Measurements from ENCODE around the gene RALGAPA1. TPM values are rescaled to one million over a fixed set of nuclear protein-coding genes. Genes with fewer than 3 reads are reported as not detected.

RALGAPA1 gene
- total RNA-seq, 1 donor from 2014 or later: 31.1 TPM

- Histone ChIP-seq H3K4me3 (ENCODE audit: low read depth, low read length) (no peak overlapping the region), H3K36me3 (ENCODE audit: control insufficient read depth, insufficient read depth, low read length) (no peaks in the 10 kb centered on the region), H3K27me3 (ENCODE audit: control insufficient read depth, insufficient read depth, low read length) (no peaks in the 10 kb centered on the region)
- DNase-seq (ENCODE audit: low read depth): no peak
- TF ChIP-seq, protein P1, sequence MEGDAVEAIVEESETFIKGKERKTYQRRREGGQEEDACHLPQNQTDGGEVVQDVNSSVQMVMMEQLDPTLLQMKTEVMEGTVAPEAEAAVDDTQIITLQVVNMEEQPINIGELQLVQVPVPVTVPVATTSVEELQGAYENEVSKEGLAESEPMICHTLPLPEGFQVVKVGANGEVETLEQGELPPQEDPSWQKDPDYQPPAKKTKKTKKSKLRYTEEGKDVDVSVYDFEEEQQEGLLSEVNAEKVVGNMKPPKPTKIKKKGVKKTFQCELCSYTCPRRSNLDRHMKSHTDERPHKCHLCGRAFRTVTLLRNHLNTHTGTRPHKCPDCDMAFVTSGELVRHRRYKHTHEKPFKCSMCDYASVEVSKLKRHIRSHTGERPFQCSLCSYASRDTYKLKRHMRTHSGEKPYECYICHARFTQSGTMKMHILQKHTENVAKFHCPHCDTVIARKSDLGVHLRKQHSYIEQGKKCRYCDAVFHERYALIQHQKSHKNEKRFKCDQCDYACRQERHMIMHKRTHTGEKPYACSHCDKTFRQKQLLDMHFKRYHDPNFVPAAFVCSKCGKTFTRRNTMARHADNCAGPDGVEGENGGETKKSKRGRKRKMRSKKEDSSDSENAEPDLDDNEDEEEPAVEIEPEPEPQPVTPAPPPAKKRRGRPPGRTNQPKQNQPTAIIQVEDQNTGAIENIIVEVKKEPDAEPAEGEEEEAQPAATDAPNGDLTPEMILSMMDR (IDR thresholded peaks at IDR 0.05; ENCODE audit: insufficient read depth, low read length, poor library complexity, severe bottlenecking): no peak
Measured at GRCh38 chr14:35509846-35510245, 299.2 kb downstream of the RALGAPA1 start.

DNA sequence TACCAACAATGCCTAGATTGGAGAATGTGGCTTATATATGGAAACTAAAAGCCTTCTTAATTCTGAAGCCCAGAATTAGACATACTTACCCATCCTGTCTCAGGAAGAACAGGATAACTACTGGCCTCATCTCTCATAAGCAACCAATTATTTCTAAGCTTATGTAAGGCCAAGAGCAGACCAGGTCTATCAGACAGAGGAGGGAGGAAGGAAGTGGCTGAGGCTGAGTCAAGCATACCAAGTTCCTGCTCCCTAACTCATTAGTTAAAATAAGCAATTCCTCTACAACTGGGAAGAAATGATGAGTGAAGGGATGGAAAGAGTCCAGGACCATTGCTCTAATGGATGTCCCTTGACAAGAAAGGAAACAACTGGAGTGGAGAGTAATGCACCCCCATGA, 302.2 kb downstream of the RALGAPA1 start:
- TF ChIP-seq, protein P1 (IDR thresholded peaks at IDR 0.05; ENCODE audit: insufficient read depth, low read length, poor library complexity, severe bottlenecking): no peak
- Histone ChIP-seq H3K36me3 (ENCODE audit: control insufficient read depth, insufficient read depth, low read length) (no peaks in the 10 kb centered on the region), H3K4me3 (ENCODE audit: low read depth, low read length) (no peak overlapping the region), H3K27me3 (ENCODE audit: control insufficient read depth, insufficient read depth, low read length) (no peaks in the 10 kb centered on the region)
- no peak for DNase-seq (ENCODE audit: low read depth)

DNA sequence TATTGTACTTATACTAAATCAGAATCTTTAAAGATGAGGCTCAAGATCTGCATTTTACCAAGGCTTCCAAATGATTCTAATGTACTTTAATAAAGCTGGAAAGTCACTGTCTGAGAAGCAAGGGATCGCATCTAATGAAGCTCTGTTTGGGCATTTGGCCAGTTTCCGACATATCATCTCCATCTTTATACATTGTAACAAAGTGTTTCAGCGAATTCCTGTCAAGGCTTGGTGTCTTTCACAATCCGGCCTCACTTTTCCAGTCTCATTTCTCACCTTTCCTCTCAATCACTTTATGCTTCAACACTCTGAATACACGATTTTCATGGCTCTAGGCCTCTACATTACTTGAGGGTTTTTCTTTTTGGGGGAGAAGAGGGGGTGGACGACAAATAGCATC, 302.6 kb downstream of the RALGAPA1 start:
- Histone ChIP-seq H3K27me3 (ENCODE audit: control insufficient read depth, insufficient read depth, low read length) (no peaks in the 10 kb centered on the region), H3K4me3 (ENCODE audit: low read depth, low read length) (no peak overlapping the region), H3K36me3 (ENCODE audit: control insufficient read depth, insufficient read depth, low read length) (no peaks in the 10 kb centered on the region)
- no peak for DNase-seq (ENCODE audit: low read depth)
- TF ChIP-seq, protein P1 (IDR thresholded peaks at IDR 0.05; ENCODE audit: insufficient read depth, low read length, poor library complexity, severe bottlenecking): no peak

GRCh38 chr14:35504260-35504659, 304.8 kb downstream of the RALGAPA1 start:
- H3K4me3 ChIP-seq (ENCODE audit: low read depth, low read length): no peak overlapping the region

GRCh38 chr14:35503646-35504045, 305.4 kb downstream of the RALGAPA1 start:
- TF ChIP-seq, protein P1 (IDR thresholded peaks at IDR 0.05; ENCODE audit: insufficient read depth, low read length, poor library complexity, severe bottlenecking): no peak

More at GRCh38 chr14:35504260-35504659, 304.8 kb downstream of the RALGAPA1 start:
- H3K27me3 ChIP-seq (ENCODE audit: control insufficient read depth, insufficient read depth, low read length): no peaks in the 10 kb centered on the region
- TF ChIP-seq, protein P1 (IDR thresholded peaks at IDR 0.05; ENCODE audit: insufficient read depth, low read length, poor library complexity, severe bottlenecking): no peak
- no peak for DNase-seq (ENCODE audit: low read depth)
- H3K36me3 ChIP-seq (ENCODE audit: control insufficient read depth, insufficient read depth, low read length): no peaks in the 10 kb centered on the region

GRCh38 chr14:35499180-35499579, 309.9 kb downstream of the RALGAPA1 start:
- TF ChIP-seq, protein P1 (IDR thresholded peaks at IDR 0.05; ENCODE audit: insufficient read depth, low read length, poor library complexity, severe bottlenecking): no peak
- DNase-seq (ENCODE audit: low read depth): no peak
- H3K4me3 ChIP-seq (ENCODE audit: low read depth, low read length): no peak overlapping the region
- H3K27me3 ChIP-seq (ENCODE audit: control insufficient read depth, insufficient read depth, low read length): no peaks in the 10 kb centered on the region
- H3K36me3 ChIP-seq (ENCODE audit: control insufficient read depth, insufficient read depth, low read length): no peaks in the 10 kb centered on the region

More at GRCh38 chr14:35503646-35504045, 305.4 kb downstream of the RALGAPA1 start:
- no peak for DNase-seq (ENCODE audit: low read depth)
- no peak overlapping the region for H3K4me3 ChIP-seq (ENCODE audit: low read depth, low read length)
- H3K27me3 ChIP-seq (ENCODE audit: control insufficient read depth, insufficient read depth, low read length): no peaks in the 10 kb centered on the region
- H3K36me3 ChIP-seq (ENCODE audit: control insufficient read depth, insufficient read depth, low read length): no peaks in the 10 kb centered on the region
